GM12892 (cell line): ENCODE data around the gene TIMM23B.
"Not testable (repeated sequence)": the region's sequence is repeated elsewhere in the genome, so short reads cannot be mapped to it uniquely, and the experiment has no call there.

Experiments used
- POLR2A ChIP-seq: IDR thresholded peaks from 2 replicates; pipeline ENCODE4 v1.6.1; 2011; ENCODE audit warnings: low read depth, low read length, control low read depth
- POLR2AphosphoS5 ChIP-seq: IDR thresholded peaks from 2 replicates; pipeline ENCODE4 v1.6.1; 2011; ENCODE audit warnings: low read depth, low read length, control low read depth

- not testable (repeated sequence) for TF ChIP-seq POLR2A, POLR2AphosphoS5
Observed at GRCh38 chr10:49910295-49910694, 31.6 kb upstream of the TIMM23B start.
